Heart left ventricle (tissue), 16 donors: Measurements from ENCODE around the gene NR1H3. TPM values are rescaled to one million over a fixed set of nuclear protein-coding genes. Genes with fewer than 3 reads are reported as not detected.

Experiments
- ATAC-seq, 4 donors: fragments of 200-7000 bp; cut with Tn5 transposase; one replicate each; pipeline ENCODE4 v1.9.1; 2020 to 2022; ENCODE audit warnings: moderate library complexity in 4 of 4, mild to moderate bottlenecking in 3 of 4, moderate number of reproducible peaks in 1 of 4
- DNase-seq, 5 donors: peaks; one replicate each; pipeline ENCODE4 v3.0.0-alpha.2; 2020
- H3K27ac ChIP-seq, 12 donors: fragments of 200-600 bp; sonication (generic) in 4 of 12; one replicate each; pipeline versions ENCODE4 v1.5.0 to v1.8.0; 2016 to 2022; ENCODE audit warnings: mild to moderate bottlenecking in 2 of 12
- H3K27me3 ChIP-seq, 9 donors: fragments of 200-600 bp; sonication (generic) in 2 of 9; one replicate each; pipeline versions ENCODE4 v1.5.1 to v1.8.0; 2016 to 2022; ENCODE audit warnings: mild to moderate bottlenecking in 3 of 9
- H3K36me3 ChIP-seq, 9 donors: fragments of 200-600 bp; sonication (generic) in 2 of 9; one replicate each; pipeline versions ENCODE4 v1.5.0 to v1.8.0; 2018 to 2022; ENCODE audit warnings: mild to moderate bottlenecking in 2 of 9
- H3K4me1 ChIP-seq, 12 donors: fragments of 200-600 bp; sonication (generic) in 4 of 12; one replicate each; pipeline versions ENCODE4 v1.5.0 to v1.8.0; 2016 to 2022; ENCODE audit warnings: mild to moderate bottlenecking in 3 of 12
- H3K4me3 ChIP-seq, 12 donors: fragments of 200-600 bp; sonication (generic) in 4 of 12; one replicate each; pipeline versions ENCODE4 v1.5.0 to v1.8.0; 2017 to 2022; ENCODE audit warnings: mild to moderate bottlenecking in 9 of 12, moderate library complexity in 4 of 12
- H3K9me3 ChIP-seq, 12 donors: fragments of 200-600 bp; sonication (generic) in 4 of 12; one replicate each; pipeline versions ENCODE4 v1.5.0 to v1.8.0; 2016 to 2022; ENCODE audit warnings: mild to moderate bottlenecking in 1 of 12
- CTCF ChIP-seq, 12 donors: fragments of 200-600 bp; sonication (generic) in 4 of 12; IDR thresholded peaks; one replicate each; pipeline versions ENCODE4 v1.5.0 to v1.8.0; 2018 to 2022; ENCODE audit warnings: antibody characterized with exemption in 12 of 12, mild to moderate bottlenecking in 5 of 12
- POLR2A ChIP-seq, 2 donors: fragments of 450-650 bp; IDR thresholded peaks; one replicate each; pipeline ENCODE4 v1.6.1; 2017; ENCODE audit warnings: antibody characterized with exemption in 2 of 2, mild to moderate bottlenecking in 2 of 2, moderate library complexity in 2 of 2
- WGBS, 4 donors: extraction: QIAGEN DNeasy Blood & Tissue Kit in 2 of 4; methylation state at CpG; one replicate each; pipeline versions ENCODE4 v1.1.5 to v1.1.7; 2013 to 2018; 5-methylcytosine and 5-hydroxymethylcytosine counted together
- intact Hi-C, 10 donors: fragments of 100-400 bp; cut with DNase I; formaldehyde crosslinking; loops; one replicate each; pipeline versions ENCODE4 v1.11.1 to v1.14.2; 2022
- polyA plus RNA-seq, 2 donors: library from polyadenylated mRNA; stranded (reverse); fragments of 200-250 nt; gene quantifications; one replicate each; pipeline ENCODE4 v1.2.3, GENCODE V29; 2013
- total RNA-seq, 9 donors: library from RNA; depleted of rRNA in 2 of 9; stranded (reverse); fragments of >200 nt in 2 of 9; fragmentation: NEBNext Ultra II Directional in 3 of 9; extraction: Animal tissue kit (Norgen Biotek cat#: 25700) in 3 of 9; gene quantifications; one replicate each; pipeline versions ENCODE4 v1.1.0 to v1.2.4, GENCODE V29; 2016 to 2023
- donor health status: ischemic (EF 13 %, LVEDD 7.1; RV severe dilation, severe dysfunction).
- donor health status: healthy with polysubstance abuse.
- donor health status: DM: no; HTN: yes; CAD: no.
- donor health status: DM: no; HTN: no; CAD: no.
- donor health status: ischemic (EF 25% LVEDD 6.9; RV normal size, moderate dysfunction).
- donor health status: ischemic (EF 25% LVEDD 5.7; RV mildly dilated, moderate dysfunction).
- donor health status: healthy.
- donor health status: DM: yes; HTN: yes; CAD: no.
- donor health status: ischemic (EF 35%, LVEDD 5.7; RV mildly dilated, moderate dysfunction).
- donor health status: nonischemic (EF 11% LVEDD 7.7; RV severe dilation, severe dysfunction).
- donor health status: DM: yes; HTN: yes; CAD: no.
- donor health status: PGD.
- donor health status: ischemic (EF 29% LVEDD 5.4; RV normal size, mild dysfunction).
- donor health status: nonischemic (EF 23%, LVEDD 6.1; RV moderate dilation, normal function).

NR1H3 gene
- total and polyA plus RNA-seq, 11 donors: 3.9 to 38.5 (median 11.9) TPM

DNA sequence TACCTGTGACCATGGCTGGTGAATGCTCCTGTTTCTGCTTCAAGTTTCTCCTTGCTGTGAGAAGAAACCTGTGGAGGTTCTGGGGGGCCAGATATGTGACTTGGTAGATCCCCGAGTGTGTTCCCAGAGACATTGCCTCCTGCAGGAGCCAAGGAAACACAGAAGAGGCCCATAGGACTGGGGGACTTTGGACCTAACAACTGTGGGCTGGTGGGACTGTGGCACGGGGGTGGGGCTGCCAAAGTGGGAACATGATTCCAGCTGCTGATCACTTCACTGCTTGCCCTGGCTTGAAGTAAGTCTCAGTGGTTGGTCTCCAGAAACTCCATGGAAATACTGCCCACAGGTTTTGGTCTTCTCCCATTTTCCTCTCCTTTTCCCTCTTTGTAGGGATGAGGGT lies 4.1 kb upstream of the NR1H3 start:
- ATAC-seq (no peak), DNase-seq (no peak)
- no peaks in the 10 kb centered on the region for H3K9me3 ChIP-seq
- H3K27ac ChIP-seq: peak overlapping the region in 11 of 12 donors; percentile 71 to 90 (median 80)
- H3K27me3 ChIP-seq: no peaks in the 10 kb centered on the region
- 72 to 91% (median 85%) methylated on average over 2 of the region's 2 CpGs for WGBS, 4 donors
- H3K4me3 ChIP-seq: no peak overlapping the region
- no peaks in the 10 kb centered on the region for H3K36me3 ChIP-seq
- peaks cover 13 to 66% (median 50%) of the 10 kb centered on the region in 12 donors for H3K4me1 ChIP-seq
- no peak for TF ChIP-seq POLR2A (IDR thresholded peaks at IDR 0.05)
- no peak for TF ChIP-seq CTCF (IDR thresholded peaks at IDR 0.05)
- intact Hi-C loops: no loop called here

- Histone ChIP-seq H3K4me1 (peaks cover 13 to 71% (median 54%) of the 10 kb centered on the region in 12 donors), H3K36me3 (no peaks in the 10 kb centered on the region), H3K9me3 (no peaks in the 10 kb centered on the region), H3K4me3 (peak overlapping the region in 1 of 12 donors; percentile 2), H3K27ac (peak overlapping the region; percentile 64 to 90 (median 78)), H3K27me3 (no peaks in the 10 kb centered on the region)
- intact Hi-C loops: no loop called here
- WGBS, 4 donors: 31 to 51% (median 39%) methylated on average over 3 of the region's 3 CpGs
- ATAC-seq: peak in 3 of 4 donors; percentile 8 to 15 (median 10)
- TF ChIP-seq POLR2A (IDR thresholded peaks at IDR 0.05) (no peak), CTCF (IDR thresholded peaks at IDR 0.05) (no peak)
- DNase-seq: peak in 1 of 5 donors; percentile 48
Observed at GRCh38 chr11:47254386-47254785, 3.4 kb upstream of the NR1H3 start.

GRCh38 chr11:47256374-47256773 lies 1.4 kb upstream of the NR1H3 start:
- DNase-seq (no peak), ATAC-seq (no peak)
- Histone ChIP-seq H3K4me3 (no peak overlapping the region), H3K27me3 (no peaks in the 10 kb centered on the region), H3K36me3 (peaks cover 0 to 3% (median 0%) of the 10 kb centered on the region in 9 donors), H3K27ac (peak overlapping the region in 7 of 12 donors; percentile 81 to 90 (median 85)), H3K9me3 (no peaks in the 10 kb centered on the region), H3K4me1 (peaks cover 13 to 74% (median 54%) of the 10 kb centered on the region in 12 donors)
- WGBS, 4 donors: 88 to 93% (median 91%) methylated on average over 6 of the region's 6 CpGs
- TF ChIP-seq POLR2A (IDR thresholded peaks at IDR 0.05): no peak
- TF ChIP-seq CTCF (IDR thresholded peaks at IDR 0.05): no peak
- intact Hi-C loops: loop anchor here in 7 of 10 donors (5.0 kb wide), 4 partner anchors 39 to 101 kb away; partner anchors contain the start of genes ARFGAP2 (in 5 of the 7) and MYBPC3 (in 1 of the 7)

GRCh38 chr11:47257177-47257516 lies 649 bp upstream of the NR1H3 start:
- TF ChIP-seq POLR2A (IDR thresholded peaks at IDR 0.05): no peak
- ATAC-seq (no peak), DNase-seq (no peak)
- peaks cover 0 to 8% (median 2%) of the 10 kb centered on the region in 9 donors for H3K36me3 ChIP-seq
- peak overlapping the region; percentile 54 to 90 (median 82) for H3K27ac ChIP-seq
- no peaks in the 10 kb centered on the region for H3K9me3 ChIP-seq
- WGBS, 4 donors: 45 to 50% (median 48%) methylated on average over 2 of the region's 2 CpGs
- peak overlapping the region in 11 of 12 donors; percentile 24 to 57 (median 44) for H3K4me3 ChIP-seq
- no peaks in the 10 kb centered on the region for H3K27me3 ChIP-seq
- H3K4me1 ChIP-seq: peaks cover 13 to 74% (median 54%) of the 10 kb centered on the region in 12 donors
- intact Hi-C loops: loop anchor here in 7 of 10 donors (5.0 kb wide), 4 partner anchors 40 to 100 kb away; partner anchors contain the start of genes ARFGAP2 (in 5 of the 7) and MYBPC3 (in 1 of the 7)
